ENCODE results near the gene RNF144A. TPM values are rescaled to one million over a fixed set of nuclear protein-coding genes. Genes with fewer than 3 reads are reported as not detected.

Gene RNF144A
- total and polyA plus RNA-seq, 2 donors from 2014 or later, result 4.2 to 12.3 TPM

DNA sequence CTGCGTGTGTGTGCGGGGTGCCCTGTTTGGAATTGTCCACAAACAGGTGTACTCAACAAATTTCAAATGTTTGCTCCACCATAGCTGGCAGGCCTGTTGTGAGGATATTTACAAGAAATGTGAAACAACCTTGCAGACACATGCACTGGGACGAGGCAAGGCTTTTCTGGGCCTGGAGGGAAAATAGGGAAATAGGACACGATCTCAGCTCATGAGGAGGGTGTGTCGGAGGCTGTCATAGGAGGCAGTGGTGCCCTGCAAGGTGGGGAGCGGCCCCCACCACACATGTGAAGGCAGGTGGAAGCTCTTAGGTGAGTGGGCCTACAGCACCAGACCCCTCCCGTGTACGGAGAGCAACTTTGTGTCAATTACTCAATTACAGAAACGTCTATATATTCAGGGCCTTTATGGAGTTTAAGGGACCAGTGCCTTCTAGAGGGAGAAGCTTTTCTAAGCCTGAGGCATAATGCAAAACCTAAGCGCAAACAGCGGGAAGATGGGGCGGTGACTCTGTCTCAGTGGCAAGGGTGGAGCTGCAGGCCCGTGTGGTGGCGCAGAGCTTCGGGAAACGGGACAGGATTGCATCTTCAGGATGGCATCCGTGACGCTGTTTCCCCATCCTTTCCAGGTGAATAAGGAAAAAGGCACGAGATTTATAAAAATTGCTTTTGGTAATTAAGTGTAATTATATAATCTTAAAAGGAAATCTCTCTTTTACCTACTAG is 48.0 kb downstream of the RNF144A start:
- no peak overlapping the region for H3K27ac ChIP-seq (ENCODE audit: low read depth in 2 of 2, low read length in 2 of 2)
- TF ChIP-seq, protein P1, sequence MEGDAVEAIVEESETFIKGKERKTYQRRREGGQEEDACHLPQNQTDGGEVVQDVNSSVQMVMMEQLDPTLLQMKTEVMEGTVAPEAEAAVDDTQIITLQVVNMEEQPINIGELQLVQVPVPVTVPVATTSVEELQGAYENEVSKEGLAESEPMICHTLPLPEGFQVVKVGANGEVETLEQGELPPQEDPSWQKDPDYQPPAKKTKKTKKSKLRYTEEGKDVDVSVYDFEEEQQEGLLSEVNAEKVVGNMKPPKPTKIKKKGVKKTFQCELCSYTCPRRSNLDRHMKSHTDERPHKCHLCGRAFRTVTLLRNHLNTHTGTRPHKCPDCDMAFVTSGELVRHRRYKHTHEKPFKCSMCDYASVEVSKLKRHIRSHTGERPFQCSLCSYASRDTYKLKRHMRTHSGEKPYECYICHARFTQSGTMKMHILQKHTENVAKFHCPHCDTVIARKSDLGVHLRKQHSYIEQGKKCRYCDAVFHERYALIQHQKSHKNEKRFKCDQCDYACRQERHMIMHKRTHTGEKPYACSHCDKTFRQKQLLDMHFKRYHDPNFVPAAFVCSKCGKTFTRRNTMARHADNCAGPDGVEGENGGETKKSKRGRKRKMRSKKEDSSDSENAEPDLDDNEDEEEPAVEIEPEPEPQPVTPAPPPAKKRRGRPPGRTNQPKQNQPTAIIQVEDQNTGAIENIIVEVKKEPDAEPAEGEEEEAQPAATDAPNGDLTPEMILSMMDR (IDR thresholded peaks at IDR 0.05; ENCODE audit: borderline replicate concordance, extremely low read depth, insufficient read depth), result no peak
- H3K36me3 ChIP-seq (ENCODE audit: control insufficient read depth in 2 of 3, insufficient read depth in 3 of 3, low read length in 3 of 3), result no peaks in the 10 kb centered on the region
- no peak overlapping the region for H3K9ac ChIP-seq (ENCODE audit: low read length in 3 of 3)
- no peak overlapping the region for H3K4me3 ChIP-seq (ENCODE audit: low read length in 3 of 3)
- H3K27me3 ChIP-seq (ENCODE audit: control insufficient read depth, insufficient read depth, low read length), result no peaks in the 10 kb centered on the region
- no peaks in the 10 kb centered on the region for H3K4me1 ChIP-seq (ENCODE audit: control insufficient read depth in 2 of 3, insufficient read depth in 2 of 3, low read depth in 1 of 3, low read length in 3 of 3)
- FAIRE-seq (no peak), DNase-seq (peak in 2 of 5 donors; percentile 1 to 24)
- no peaks in the 10 kb centered on the region for H3K9me3 ChIP-seq (ENCODE audit: control insufficient read depth in 2 of 3, insufficient read depth in 1 of 3, low read length in 3 of 3)
- intact Hi-C loops (cut with DNase I), result no loop called here

GRCh38 chr2:6966446-6966940 is 49.3 kb downstream of the RNF144A start:
- Histone ChIP-seq H3K27me3 (ENCODE audit: control insufficient read depth, insufficient read depth, low read length) (no peaks in the 10 kb centered on the region), H3K36me3 (ENCODE audit: control insufficient read depth in 2 of 3, insufficient read depth in 3 of 3, low read length in 3 of 3) (no peaks in the 10 kb centered on the region), H3K4me1 (ENCODE audit: control insufficient read depth in 2 of 3, insufficient read depth in 2 of 3, low read depth in 1 of 3, low read length in 3 of 3) (no peaks in the 10 kb centered on the region), H3K4me3 (ENCODE audit: low read length in 3 of 3) (no peak overlapping the region), H3K9me3 (ENCODE audit: control insufficient read depth in 2 of 3, insufficient read depth in 1 of 3, low read length in 3 of 3) (no peaks in the 10 kb centered on the region), H3K27ac (ENCODE audit: low read depth in 2 of 2, low read length in 2 of 2) (no peak overlapping the region), H3K9ac (ENCODE audit: low read length in 3 of 3) (no peak overlapping the region)
- no peak for FAIRE-seq
- intact Hi-C loops (cut with DNase I), result no loop called here
- DNase-seq, result no peak
- TF ChIP-seq, protein P1 (IDR thresholded peaks at IDR 0.05; ENCODE audit: borderline replicate concordance, extremely low read depth, insufficient read depth), result no peak

- H3K4me1 ChIP-seq (ENCODE audit: control insufficient read depth in 2 of 3, insufficient read depth in 2 of 3, low read depth in 1 of 3, low read length in 3 of 3), result no peaks in the 10 kb centered on the region
- H3K9me3 ChIP-seq (ENCODE audit: control insufficient read depth in 2 of 3, insufficient read depth in 1 of 3, low read length in 3 of 3), result no peaks in the 10 kb centered on the region
- H3K4me3 ChIP-seq (ENCODE audit: low read length in 3 of 3), result no peak overlapping the region
- H3K36me3 ChIP-seq (ENCODE audit: control insufficient read depth in 2 of 3, insufficient read depth in 3 of 3, low read length in 3 of 3), result no peaks in the 10 kb centered on the region
- FAIRE-seq (no peak), DNase-seq (no peak)
- no peak overlapping the region for H3K9ac ChIP-seq (ENCODE audit: low read length in 3 of 3)
- no peak overlapping the region for H3K27ac ChIP-seq (ENCODE audit: low read depth in 2 of 2, low read length in 2 of 2)
- TF ChIP-seq, protein P1 (IDR thresholded peaks at IDR 0.05; ENCODE audit: borderline replicate concordance, extremely low read depth, insufficient read depth), result no peak
- H3K27me3 ChIP-seq (ENCODE audit: control insufficient read depth, insufficient read depth, low read length), result no peaks in the 10 kb centered on the region
- intact Hi-C loops (cut with DNase I), result no loop called here
Measured at GRCh38 chr2:6967301-6967700, 50.1 kb downstream of the RNF144A start.

Measured in kidney (tissue), 14 donors.